ENCODE data around the gene CYP1B1. TPM values are rescaled to one million over a fixed set of nuclear protein-coding genes. Genes with fewer than 3 reads are reported as not detected.
"Not testable (repeated sequence)": the region's sequence is repeated elsewhere in the genome, so short reads cannot be mapped to it uniquely, and the experiment has no call there.

Gene CYP1B1
- total RNA-seq, 4 donors from 2014 or later = 1.0 to 20.6 (median 12.8) TPM

- Histone ChIP-seq H3K4me3 (no peak overlapping the region), H3K27me3 (peaks cover 0 to 17% (median 0%) of the 10 kb centered on the region in 4 donors), H3K27ac (no peak overlapping the region), H3K4me1 (no peaks in the 10 kb centered on the region), H3K9me3 (no peaks in the 10 kb centered on the region), H3K36me3 (no peaks in the 10 kb centered on the region)
- DNase-seq = no peak
- intact Hi-C loops (cut with DNase I) = no loop called here
- TF ChIP-seq POLR2A (IDR thresholded peaks at IDR 0.05) = no peak
- TF ChIP-seq, protein P1, sequence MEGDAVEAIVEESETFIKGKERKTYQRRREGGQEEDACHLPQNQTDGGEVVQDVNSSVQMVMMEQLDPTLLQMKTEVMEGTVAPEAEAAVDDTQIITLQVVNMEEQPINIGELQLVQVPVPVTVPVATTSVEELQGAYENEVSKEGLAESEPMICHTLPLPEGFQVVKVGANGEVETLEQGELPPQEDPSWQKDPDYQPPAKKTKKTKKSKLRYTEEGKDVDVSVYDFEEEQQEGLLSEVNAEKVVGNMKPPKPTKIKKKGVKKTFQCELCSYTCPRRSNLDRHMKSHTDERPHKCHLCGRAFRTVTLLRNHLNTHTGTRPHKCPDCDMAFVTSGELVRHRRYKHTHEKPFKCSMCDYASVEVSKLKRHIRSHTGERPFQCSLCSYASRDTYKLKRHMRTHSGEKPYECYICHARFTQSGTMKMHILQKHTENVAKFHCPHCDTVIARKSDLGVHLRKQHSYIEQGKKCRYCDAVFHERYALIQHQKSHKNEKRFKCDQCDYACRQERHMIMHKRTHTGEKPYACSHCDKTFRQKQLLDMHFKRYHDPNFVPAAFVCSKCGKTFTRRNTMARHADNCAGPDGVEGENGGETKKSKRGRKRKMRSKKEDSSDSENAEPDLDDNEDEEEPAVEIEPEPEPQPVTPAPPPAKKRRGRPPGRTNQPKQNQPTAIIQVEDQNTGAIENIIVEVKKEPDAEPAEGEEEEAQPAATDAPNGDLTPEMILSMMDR (IDR thresholded peaks at IDR 0.05) = no peak
- 59 to 62% methylated on average over 1 of the region's 1 CpG for WGBS, 2 donors
Observed at GRCh38 chr2:38030635-38031355, 45.2 kb downstream of the CYP1B1 start.

DNA sequence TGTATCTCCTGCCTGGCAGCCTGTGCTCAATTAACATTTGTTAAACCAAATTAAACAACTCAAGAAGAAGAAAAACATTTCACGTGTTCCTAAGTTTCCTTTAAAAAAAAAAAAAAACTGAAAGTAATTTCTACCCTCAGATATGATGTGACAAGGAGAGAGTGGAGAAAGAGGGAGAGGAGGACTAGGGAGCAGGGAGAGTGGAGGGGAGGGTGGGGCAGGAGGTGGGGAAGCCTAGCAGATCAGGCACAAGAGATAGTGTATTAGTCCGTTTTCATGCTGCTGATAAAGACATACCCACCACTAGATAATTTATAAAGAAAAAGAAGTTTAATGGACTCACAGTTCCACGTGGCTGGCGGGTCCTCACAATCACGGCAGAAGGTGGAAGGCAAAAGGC lies 46.4 kb downstream of the CYP1B1 start:
- H3K9me3 ChIP-seq = no peaks in the 10 kb centered on the region
- H3K36me3 ChIP-seq = no peaks in the 10 kb centered on the region
- H3K27me3 ChIP-seq = peaks cover 0 to 10% (median 0%) of the 10 kb centered on the region in 4 donors
- no peak for DNase-seq
- TF ChIP-seq, protein P1 (IDR thresholded peaks at IDR 0.05) = no peak
- no peak for TF ChIP-seq POLR2A (IDR thresholded peaks at IDR 0.05)
- H3K4me1 ChIP-seq = no peaks in the 10 kb centered on the region
- H3K27ac ChIP-seq = no peak overlapping the region
- intact Hi-C loops (cut with DNase I) = no loop called here
- no peak overlapping the region for H3K4me3 ChIP-seq
- WGBS, 2 donors = 82 to 94% methylated on average over 5 of the region's 5 CpGs

DNA sequence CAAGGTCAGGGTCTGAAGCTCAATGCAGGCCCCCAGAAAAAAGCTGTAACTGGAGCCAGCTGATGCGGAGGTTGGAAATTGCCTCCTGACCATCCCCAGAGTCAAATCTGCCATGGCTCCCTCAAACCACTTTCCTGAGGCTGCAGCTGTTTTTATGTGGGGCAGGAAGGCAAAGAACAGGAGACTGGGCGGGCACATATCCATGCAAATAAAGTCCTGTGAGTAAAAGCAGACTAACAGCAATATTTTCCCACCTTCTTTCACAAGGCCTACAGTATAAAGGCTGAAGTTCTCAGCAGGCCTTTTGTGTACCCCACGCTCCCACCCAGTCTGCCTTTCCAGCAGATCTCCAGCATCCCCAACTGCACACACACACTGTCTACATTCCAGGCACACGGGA lies 47.1 kb downstream of the CYP1B1 start:
- Histone ChIP-seq H3K9me3 (no peaks in the 10 kb centered on the region), H3K4me1 (no peaks in the 10 kb centered on the region), H3K27ac (no peak overlapping the region), H3K36me3 (no peaks in the 10 kb centered on the region), H3K4me3 (no peak overlapping the region), H3K27me3 (peaks cover 0 to 10% (median 0%) of the 10 kb centered on the region in 4 donors)
- WGBS, 2 donors = 79 to 90% methylated on average over 2 to 4 of the region's 4 CpGs
- TF ChIP-seq POLR2A (IDR thresholded peaks at IDR 0.05) = no peak
- TF ChIP-seq, protein P1 (IDR thresholded peaks at IDR 0.05) = no peak
- intact Hi-C loops (cut with DNase I) = no loop called here
- DNase-seq = no peak

- Histone ChIP-seq H3K4me3 (no peak overlapping the region), H3K36me3 (no peaks in the 10 kb centered on the region), H3K4me1 (no peaks in the 10 kb centered on the region), H3K9me3 (no peaks in the 10 kb centered on the region), H3K27me3 (peaks cover 0 to 4% (median 0%) of the 10 kb centered on the region in 4 donors), H3K27ac (no peak overlapping the region)
- TF ChIP-seq, protein P1 (IDR thresholded peaks at IDR 0.05) = no peak
- DNase-seq = no peak
- intact Hi-C loops (cut with DNase I) = no loop called here
- WGBS, 2 donors = 38 to 74% methylated on average over 2 of the region's 2 CpGs
Observed at GRCh38 chr2:38026846-38027245, 49.1 kb downstream of the CYP1B1 start.

DNA sequence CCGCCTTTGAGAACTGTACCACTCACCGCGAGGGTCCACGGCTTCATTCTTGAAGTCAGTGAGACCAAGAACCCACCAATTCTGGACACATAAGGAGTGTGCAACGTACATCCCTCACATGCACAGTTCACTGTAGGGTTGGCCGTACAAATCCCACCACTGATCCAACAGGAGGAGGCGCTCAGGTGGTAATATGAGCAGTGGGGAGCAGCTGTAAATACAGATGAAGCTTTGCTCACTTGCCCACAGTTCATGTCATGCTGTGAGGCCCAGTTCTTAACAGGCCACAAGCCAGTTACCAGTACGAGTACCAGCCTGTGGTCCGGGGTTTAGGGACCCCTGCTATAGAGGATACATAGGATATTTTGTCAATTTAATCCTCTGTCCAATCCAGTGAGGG lies 54.4 kb downstream of the CYP1B1 start:
- intact Hi-C loops (cut with DNase I) = no loop called here
- Histone ChIP-seq H3K27me3 (no peaks in the 10 kb centered on the region), H3K27ac (no peak overlapping the region), H3K4me3 (no peak overlapping the region), H3K4me1 (no peaks in the 10 kb centered on the region), H3K9me3 (no peaks in the 10 kb centered on the region), H3K36me3 (no peaks in the 10 kb centered on the region)
- TF ChIP-seq, protein P1 (IDR thresholded peaks at IDR 0.05) = no peak
- TF ChIP-seq POLR2A (IDR thresholded peaks at IDR 0.05) = no peak
- no peak for DNase-seq
- 91 to 95% methylated on average over 9 of the region's 9 CpGs for WGBS, 2 donors

DNA sequence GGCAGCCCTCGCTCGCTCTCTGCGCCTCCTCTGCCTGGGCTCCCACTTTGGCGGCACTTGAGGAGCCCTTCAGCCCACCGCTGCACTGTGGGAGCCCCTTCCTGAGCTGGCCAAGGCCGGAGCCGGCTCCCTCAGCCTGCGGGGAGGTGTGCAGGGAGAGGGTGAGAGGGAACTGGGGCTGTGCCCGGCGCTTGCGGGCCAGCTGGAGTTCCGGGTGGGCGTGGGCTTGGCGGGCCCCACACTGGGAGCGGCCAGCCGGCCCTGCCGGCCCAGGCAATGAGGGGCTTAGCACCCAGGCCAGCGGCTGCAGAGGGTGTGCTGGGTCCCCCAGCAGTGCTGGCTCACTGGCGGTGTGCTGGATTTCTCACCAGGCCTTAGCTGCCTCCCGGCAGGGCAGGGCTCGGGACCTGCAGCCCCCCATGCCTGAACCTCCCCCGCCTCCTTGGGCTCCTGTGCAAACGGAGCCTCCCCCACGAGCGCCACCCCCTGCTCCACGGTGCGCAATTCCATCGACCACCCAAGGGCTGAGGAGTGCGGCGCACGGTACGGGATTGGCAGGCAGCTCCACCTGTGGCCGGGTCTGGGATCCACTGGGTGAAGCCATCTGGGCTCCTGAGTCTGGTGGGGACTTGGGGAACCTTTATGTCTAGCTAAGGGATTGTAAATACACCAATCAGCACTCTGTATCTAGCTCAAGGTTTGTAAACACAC lies 55.4 kb downstream of the CYP1B1 start:
- H3K27me3 ChIP-seq; H3K9me3 ChIP-seq; H3K27ac ChIP-seq; H3K36me3 ChIP-seq; DNase-seq; H3K4me1 ChIP-seq; intact Hi-C loops (cut with DNase I); H3K4me3 ChIP-seq: not testable (repeated sequence)
- 95 to 100% methylated on average over 4 to 6 of the region's 33 CpGs for WGBS, 2 donors

All from esophagus squamous epithelium (tissue), 5 donors.